ENCODE results near the gene TSPAN18.

TSPAN18 gene

DNA sequence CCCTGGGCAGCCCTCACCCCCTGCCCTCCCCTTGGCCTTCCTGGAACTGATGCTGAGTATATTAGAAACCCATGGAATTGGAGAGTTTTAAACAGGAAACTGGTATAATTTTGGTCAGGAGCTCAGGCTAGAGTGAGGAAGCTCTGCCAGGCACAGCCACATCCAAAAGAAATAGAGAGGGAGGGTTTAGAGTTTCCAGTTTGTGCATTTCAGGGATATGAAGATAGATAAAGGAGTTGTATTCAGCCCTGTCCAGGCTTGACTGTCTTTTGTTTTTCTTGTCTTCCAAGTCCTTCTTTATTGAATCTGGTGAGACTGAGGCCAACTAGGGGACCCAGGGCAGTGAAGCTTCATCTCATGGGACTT, 71.8 kb downstream of the TSPAN18 start:
- Histone ChIP-seq H2AFZ (ENCODE audit: low read length) (no peak overlapping the region), H3K9me3 (ENCODE audit: insufficient read depth, low read depth, low read length) (no peaks in the 10 kb centered on the region), H3K9me2 (replicated peaks; ENCODE audit: low read depth, low read length) (no peaks in the 10 kb centered on the region), H3K4me1 (ENCODE audit: insufficient read depth, low read length, poor library complexity, severe bottlenecking) (peaks cover 11% of the 10 kb centered on the region), H3F3A (ENCODE audit: low read depth) (no peaks in the 10 kb centered on the region), H3K36me3 (ENCODE audit: insufficient read depth, low read length) (no peaks in the 10 kb centered on the region), H3K27me3 (ENCODE audit: insufficient read depth, low read length, poor library complexity, severe bottlenecking) (no peaks in the 10 kb centered on the region), H4K20me1 (ENCODE audit: insufficient read depth, low read length, poor library complexity, severe bottlenecking) (no peaks in the 10 kb centered on the region), H3K79me2 (ENCODE audit: insufficient read depth, low read length) (no peaks in the 10 kb centered on the region), H3K9ac (ENCODE audit: low read depth, low read length, poor library complexity, severe bottlenecking) (no peak overlapping the region), H3K4me2 (ENCODE audit: low read depth, low read length, poor library complexity, severe bottlenecking) (no peak overlapping the region), H3K4me3 (ENCODE audit: low read length, poor library complexity, severe bottlenecking) (no peak overlapping the region)
- TF ChIP-seq EZH2phosphoT487 (IDR thresholded peaks at IDR 0.05; ENCODE audit: borderline replicate concordance), result no peak
- TF ChIP-seq CTCF (conservative IDR thresholded peaks at IDR 0.05; ENCODE audit: low read length), result no peak

- Histone ChIP-seq H3K36me3 (ENCODE audit: insufficient read depth, low read length) (no peaks in the 10 kb centered on the region), H3K9me3 (ENCODE audit: insufficient read depth, low read depth, low read length) (no peaks in the 10 kb centered on the region), H3K4me2 (ENCODE audit: low read depth, low read length, poor library complexity, severe bottlenecking) (no peak overlapping the region), H4K20me1 (ENCODE audit: insufficient read depth, low read length, poor library complexity, severe bottlenecking) (no peaks in the 10 kb centered on the region), H3F3A (ENCODE audit: low read depth) (no peaks in the 10 kb centered on the region), H3K4me1 (ENCODE audit: insufficient read depth, low read length, poor library complexity, severe bottlenecking) (peaks cover 11% of the 10 kb centered on the region), H3K4me3 (ENCODE audit: low read length, poor library complexity, severe bottlenecking) (no peak overlapping the region), H2AFZ (ENCODE audit: low read length) (no peak overlapping the region), H3K79me2 (ENCODE audit: insufficient read depth, low read length) (no peaks in the 10 kb centered on the region), H3K9me2 (replicated peaks; ENCODE audit: low read depth, low read length) (no peaks in the 10 kb centered on the region), H3K27me3 (ENCODE audit: insufficient read depth, low read length, poor library complexity, severe bottlenecking) (no peaks in the 10 kb centered on the region), H3K9ac (ENCODE audit: low read depth, low read length, poor library complexity, severe bottlenecking) (no peak overlapping the region)
- TF ChIP-seq CTCF (conservative IDR thresholded peaks at IDR 0.05; ENCODE audit: low read length), result no peak
- TF ChIP-seq EZH2phosphoT487 (IDR thresholded peaks at IDR 0.05; ENCODE audit: borderline replicate concordance), result no peak
Observed at GRCh38 chr11:44799012-44799411, 72.2 kb downstream of the TSPAN18 start.

DNA sequence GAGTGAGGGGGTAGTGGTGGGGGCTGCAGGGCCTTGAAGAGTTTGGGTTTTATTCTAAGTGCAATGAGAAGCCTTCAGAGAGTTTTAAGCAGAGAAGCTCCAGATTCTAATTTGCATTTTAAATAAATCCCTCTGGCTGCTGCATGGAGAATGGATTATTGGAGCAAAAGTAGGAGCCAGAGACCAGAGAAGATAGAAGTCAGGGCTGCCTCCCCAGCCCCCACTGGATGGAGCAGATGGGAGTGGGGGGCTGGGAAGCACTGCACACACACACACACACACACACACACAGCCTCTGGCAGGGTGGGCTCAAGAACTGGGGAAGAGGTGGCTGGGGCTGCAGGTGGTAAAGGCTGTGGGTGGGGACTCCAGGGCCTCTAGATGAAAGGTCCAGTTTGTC, 75.6 kb downstream of the TSPAN18 start:
- Histone ChIP-seq H3K36me3 (ENCODE audit: insufficient read depth, low read length) (no peaks in the 10 kb centered on the region), H2AFZ (ENCODE audit: low read length) (no peak overlapping the region), H3F3A (ENCODE audit: low read depth) (no peaks in the 10 kb centered on the region), H3K4me1 (ENCODE audit: insufficient read depth, low read length, poor library complexity, severe bottlenecking) (peaks cover 11% of the 10 kb centered on the region), H3K27me3 (ENCODE audit: insufficient read depth, low read length, poor library complexity, severe bottlenecking) (no peaks in the 10 kb centered on the region), H3K9me3 (ENCODE audit: insufficient read depth, low read depth, low read length) (no peaks in the 10 kb centered on the region), H3K4me2 (ENCODE audit: low read depth, low read length, poor library complexity, severe bottlenecking) (no peak overlapping the region), H3K4me3 (ENCODE audit: low read length, poor library complexity, severe bottlenecking) (no peak overlapping the region), H3K79me2 (ENCODE audit: insufficient read depth, low read length) (no peaks in the 10 kb centered on the region), H3K9me2 (replicated peaks; ENCODE audit: low read depth, low read length) (no peaks in the 10 kb centered on the region), H3K9ac (ENCODE audit: low read depth, low read length, poor library complexity, severe bottlenecking) (no peak overlapping the region), H4K20me1 (ENCODE audit: insufficient read depth, low read length, poor library complexity, severe bottlenecking) (no peaks in the 10 kb centered on the region)
- TF ChIP-seq CTCF (conservative IDR thresholded peaks at IDR 0.05; ENCODE audit: low read length), result no peak
